SK-N-SH treated with all-trans-retinoic acid at 6 μM for 48 hours (cell line): Measurements from ENCODE around the gene ARL10.

Source experiments
- ATAC-seq: fragments of 200-7000 bp; cut with Tn5 transposase; 3 replicates; pipeline ENCODE4 v1.9.1; 2020; ENCODE audit warnings: mild to moderate bottlenecking, moderate library complexity
- ARNTL ChIP-seq: fragments of 450-650 bp; formaldehyde crosslinking; IDR thresholded peaks from 2 replicates; pipeline ENCODE4 v1.5.0; 2020; ENCODE audit warnings: low read depth, mild to moderate bottlenecking, moderate library complexity, borderline replicate concordance
- BACH2 ChIP-seq: fragments of 250-450 bp; sonication (Bioruptor Pico); IDR thresholded peaks from 2 replicates; pipeline ENCODE4 v1.9.0; 2021; ENCODE audit warnings: mild to moderate bottlenecking, borderline replicate concordance
- CSDC2 ChIP-seq: fragments of 250-450 bp; sonication (Bioruptor Pico); IDR thresholded peaks from 2 replicates; pipeline ENCODE4 v1.5.0; 2020; ENCODE audit warnings: mild to moderate bottlenecking, moderate library complexity
- ESRRG ChIP-seq: fragments of 250-450 bp; sonication (Bioruptor Pico); IDR thresholded peaks from 2 replicates; pipeline ENCODE4 v1.6.1; 2021; ENCODE audit warnings: mild to moderate bottlenecking
- GLIS3 ChIP-seq: fragments of 250-450 bp; sonication (Bioruptor Pico); IDR thresholded peaks from 2 replicates; pipeline ENCODE4 v1.5.0; 2020; ENCODE audit warnings: mild to moderate bottlenecking, moderate library complexity
- ISL1 ChIP-seq: fragments of 250-450 bp; sonication (Bioruptor Pico); IDR thresholded peaks from 2 replicates; pipeline ENCODE4 v2.1.2; 2022; ENCODE audit warnings: mild to moderate bottlenecking, moderate library complexity
- OSR1 ChIP-seq: fragments of 250-450 bp; sonication (Bioruptor Pico); IDR thresholded peaks from 2 replicates; pipeline ENCODE4 v1.8.0; 2022; ENCODE audit warnings: moderate library complexity, mild to moderate bottlenecking, inconsistent platforms
- PATZ1 ChIP-seq: fragments of 250-450 bp; sonication (Bioruptor Pico); IDR thresholded peaks from 2 replicates; pipeline ENCODE4 v1.8.0; 2020; ENCODE audit warnings: mild to moderate bottlenecking, moderate library complexity, borderline replicate concordance
- PPARA ChIP-seq: fragments of 250-450 bp; sonication (Bioruptor Pico); IDR thresholded peaks from 2 replicates; pipeline ENCODE4 v1.5.0; 2020; ENCODE audit warnings: mild to moderate bottlenecking, borderline replicate concordance
- RARB ChIP-seq: fragments of 250-450 bp; sonication (Bioruptor Pico); IDR thresholded peaks from 2 replicates; pipeline ENCODE4 v1.8.0; 2021; ENCODE audit warnings: mild to moderate bottlenecking, moderate library complexity
- TCF4 ChIP-seq: fragments of 250-450 bp; sonication (Bioruptor Pico); IDR thresholded peaks from 2 replicates; pipeline ENCODE4 v1.8.0; 2021; ENCODE audit warnings: mild to moderate bottlenecking, moderate library complexity, borderline replicate concordance
- TOX ChIP-seq: fragments of 250-450 bp; sonication (Bioruptor Pico); IDR thresholded peaks from 2 replicates; pipeline ENCODE4 v1.8.0; 2021; ENCODE audit warnings: mild to moderate bottlenecking, moderate library complexity, borderline replicate concordance
- ZFP30 ChIP-seq: fragments of 450-650 bp; formaldehyde crosslinking; IDR thresholded peaks from 2 replicates; pipeline ENCODE4 v1.5.0; 2022; ENCODE audit warnings: mild to moderate bottlenecking, moderate library complexity
- ZNF565 ChIP-seq: fragments of 450-650 bp; formaldehyde crosslinking; conservative IDR thresholded peaks from 2 replicates; pipeline ENCODE4 v1.5.0; 2020; ENCODE audit warnings: low read depth, mild to moderate bottlenecking, moderate library complexity
- ZNF70 ChIP-seq: fragments of 450-650 bp; formaldehyde crosslinking; IDR thresholded peaks from 2 replicates; pipeline ENCODE4 v1.5.0; 2020; ENCODE audit warnings: mild to moderate bottlenecking, moderate library complexity
- ZNF8 ChIP-seq: fragments of 450-650 bp; formaldehyde crosslinking; IDR thresholded peaks from 2 replicates; pipeline ENCODE4 v1.5.0; 2020; ENCODE audit warnings: mild to moderate bottlenecking, moderate library complexity
- TF ChIP-seq, protein P1 (sequence below): fragments of 250-450 bp; sonication (Bioruptor Pico); IDR thresholded peaks from 2 replicates; pipeline ENCODE4 v1.5.1; 2020; ENCODE audit warnings: low read depth, mild to moderate bottlenecking, moderate library complexity
- TF ChIP-seq, protein P2 (sequence below): fragments of 250-450 bp; sonication (Bioruptor Pico); IDR thresholded peaks from 2 replicates; pipeline ENCODE4 v1.8.0; 2021; ENCODE audit warnings: low read depth, mild to moderate bottlenecking, moderate library complexity, borderline replicate concordance
- TF ChIP-seq, protein P3 (sequence below): fragments of 250-450 bp; sonication (Bioruptor Pico); IDR thresholded peaks from 2 replicates; pipeline ENCODE4 v1.5.0; 2020; ENCODE audit warnings: mild to moderate bottlenecking, moderate library complexity
- TF ChIP-seq, protein P4 (sequence below): fragments of 250-450 bp; sonication (Bioruptor Pico); IDR thresholded peaks from 2 replicates; pipeline ENCODE4 v1.5.1; 2021; ENCODE audit warnings: mild to moderate bottlenecking, moderate library complexity

ARL10 gene

GRCh38 chr5:176420086-176420485 lies 54.8 kb downstream of the ARL10 start:
- ATAC-seq: no peak
- TF ChIP-seq TOX (no peak), ZNF8 (CRISPR knock-in tag) (no peak), GLIS3 (CRISPR knock-in tag) (no peak), ZNF565 (CRISPR knock-in tag) (no peak), ESRRG (CRISPR knock-in tag) (no peak), RARB (CRISPR knock-in tag) (no peak), ARNTL (CRISPR knock-in tag) (no peak), ZNF70 (CRISPR knock-in tag) (no peak), ISL1 (no peak), PATZ1 (CRISPR knock-in tag) (no peak), CSDC2 (CRISPR knock-in tag) (no peak), ZFP30 (CRISPR knock-in tag) (no peak), OSR1 (no peak)
- TF ChIP-seq, protein P1, sequence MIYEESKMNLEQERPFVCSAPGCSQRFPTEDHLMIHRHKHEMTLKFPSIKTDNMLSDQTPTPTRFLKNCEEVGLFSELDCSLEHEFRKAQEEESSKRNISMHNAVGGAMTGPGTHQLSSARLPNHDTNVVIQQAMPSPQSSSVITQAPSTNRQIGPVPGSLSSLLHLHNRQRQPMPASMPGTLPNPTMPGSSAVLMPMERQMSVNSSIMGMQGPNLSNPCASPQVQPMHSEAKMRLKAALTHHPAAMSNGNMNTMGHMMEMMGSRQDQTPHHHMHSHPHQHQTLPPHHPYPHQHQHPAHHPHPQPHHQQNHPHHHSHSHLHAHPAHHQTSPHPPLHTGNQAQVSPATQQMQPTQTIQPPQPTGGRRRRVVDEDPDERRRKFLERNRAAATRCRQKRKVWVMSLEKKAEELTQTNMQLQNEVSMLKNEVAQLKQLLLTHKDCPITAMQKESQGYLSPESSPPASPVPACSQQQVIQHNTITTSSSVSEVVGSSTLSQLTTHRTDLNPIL (CRISPR knock-in tag): no peak
- TF ChIP-seq, protein P2, sequence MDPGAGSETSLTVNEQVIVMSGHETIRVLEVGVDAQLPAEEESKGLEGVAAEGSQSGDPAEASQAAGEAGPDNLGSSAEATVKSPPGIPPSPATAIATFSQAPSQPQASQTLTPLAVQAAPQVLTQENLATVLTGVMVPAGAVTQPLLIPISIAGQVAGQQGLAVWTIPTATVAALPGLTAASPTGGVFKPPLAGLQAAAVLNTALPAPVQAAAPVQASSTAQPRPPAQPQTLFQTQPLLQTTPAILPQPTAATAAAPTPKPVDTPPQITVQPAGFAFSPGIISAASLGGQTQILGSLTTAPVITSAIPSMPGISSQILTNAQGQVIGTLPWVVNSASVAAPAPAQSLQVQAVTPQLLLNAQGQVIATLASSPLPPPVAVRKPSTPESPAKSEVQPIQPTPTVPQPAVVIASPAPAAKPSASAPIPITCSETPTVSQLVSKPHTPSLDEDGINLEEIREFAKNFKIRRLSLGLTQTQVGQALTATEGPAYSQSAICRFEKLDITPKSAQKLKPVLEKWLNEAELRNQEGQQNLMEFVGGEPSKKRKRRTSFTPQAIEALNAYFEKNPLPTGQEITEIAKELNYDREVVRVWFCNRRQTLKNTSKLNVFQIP (CRISPR knock-in tag): no peak

DNA sequence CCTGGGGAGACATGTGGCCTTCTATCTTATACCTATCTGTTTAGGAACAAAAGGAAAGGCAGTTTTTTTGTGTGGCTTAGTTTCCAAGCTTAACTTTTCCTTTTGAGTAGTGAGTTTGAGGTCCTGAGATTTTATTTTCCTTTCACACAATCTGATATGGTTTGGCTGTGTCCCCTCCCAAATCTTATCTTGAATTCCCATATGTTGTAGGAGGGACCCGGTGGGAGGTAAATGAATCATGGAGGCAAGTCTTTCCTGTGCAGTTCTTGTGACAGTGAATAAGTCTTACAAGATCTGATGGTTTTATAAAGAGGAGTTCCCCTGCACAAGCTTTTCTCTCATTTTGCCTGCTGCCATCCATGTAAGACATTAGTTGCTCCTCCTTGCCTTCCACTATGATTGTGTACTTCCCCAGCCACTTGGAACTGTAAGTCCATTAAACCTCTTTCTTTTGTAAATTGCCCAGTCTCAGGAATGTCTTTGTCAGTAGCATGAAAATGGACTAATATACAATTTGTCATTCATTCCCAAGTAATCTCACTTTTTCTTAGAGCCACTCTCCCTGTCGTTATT lies 55.8 kb downstream of the ARL10 start:
- ATAC-seq: no peak
- TF ChIP-seq TCF4 (no peak), ISL1 (no peak), OSR1 (no peak), ARNTL (CRISPR knock-in tag) (no peak), ZNF8 (CRISPR knock-in tag) (no peak)
- TF ChIP-seq, protein P3, sequence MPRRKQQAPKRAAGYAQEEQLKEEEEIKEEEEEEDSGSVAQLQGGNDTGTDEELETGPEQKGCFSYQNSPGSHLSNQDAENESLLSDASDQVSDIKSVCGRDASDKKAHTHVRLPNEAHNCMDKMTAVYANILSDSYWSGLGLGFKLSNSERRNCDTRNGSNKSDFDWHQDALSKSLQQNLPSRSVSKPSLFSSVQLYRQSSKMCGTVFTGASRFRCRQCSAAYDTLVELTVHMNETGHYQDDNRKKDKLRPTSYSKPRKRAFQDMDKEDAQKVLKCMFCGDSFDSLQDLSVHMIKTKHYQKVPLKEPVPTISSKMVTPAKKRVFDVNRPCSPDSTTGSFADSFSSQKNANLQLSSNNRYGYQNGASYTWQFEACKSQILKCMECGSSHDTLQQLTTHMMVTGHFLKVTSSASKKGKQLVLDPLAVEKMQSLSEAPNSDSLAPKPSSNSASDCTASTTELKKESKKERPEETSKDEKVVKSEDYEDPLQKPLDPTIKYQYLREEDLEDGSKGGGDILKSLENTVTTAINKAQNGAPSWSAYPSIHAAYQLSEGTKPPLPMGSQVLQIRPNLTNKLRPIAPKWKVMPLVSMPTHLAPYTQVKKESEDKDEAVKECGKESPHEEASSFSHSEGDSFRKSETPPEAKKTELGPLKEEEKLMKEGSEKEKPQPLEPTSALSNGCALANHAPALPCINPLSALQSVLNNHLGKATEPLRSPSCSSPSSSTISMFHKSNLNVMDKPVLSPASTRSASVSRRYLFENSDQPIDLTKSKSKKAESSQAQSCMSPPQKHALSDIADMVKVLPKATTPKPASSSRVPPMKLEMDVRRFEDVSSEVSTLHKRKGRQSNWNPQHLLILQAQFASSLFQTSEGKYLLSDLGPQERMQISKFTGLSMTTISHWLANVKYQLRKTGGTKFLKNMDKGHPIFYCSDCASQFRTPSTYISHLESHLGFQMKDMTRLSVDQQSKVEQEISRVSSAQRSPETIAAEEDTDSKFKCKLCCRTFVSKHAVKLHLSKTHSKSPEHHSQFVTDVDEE (CRISPR knock-in tag): no peak

GRCh38 chr5:176424181-176424580 lies 58.9 kb downstream of the ARL10 start:
- ATAC-seq: no peak
- TF ChIP-seq PPARA (CRISPR knock-in tag): no peak
- TF ChIP-seq RARB (CRISPR knock-in tag): no peak
- TF ChIP-seq, protein P3 (CRISPR knock-in tag): no peak
- TF ChIP-seq, protein P4, sequence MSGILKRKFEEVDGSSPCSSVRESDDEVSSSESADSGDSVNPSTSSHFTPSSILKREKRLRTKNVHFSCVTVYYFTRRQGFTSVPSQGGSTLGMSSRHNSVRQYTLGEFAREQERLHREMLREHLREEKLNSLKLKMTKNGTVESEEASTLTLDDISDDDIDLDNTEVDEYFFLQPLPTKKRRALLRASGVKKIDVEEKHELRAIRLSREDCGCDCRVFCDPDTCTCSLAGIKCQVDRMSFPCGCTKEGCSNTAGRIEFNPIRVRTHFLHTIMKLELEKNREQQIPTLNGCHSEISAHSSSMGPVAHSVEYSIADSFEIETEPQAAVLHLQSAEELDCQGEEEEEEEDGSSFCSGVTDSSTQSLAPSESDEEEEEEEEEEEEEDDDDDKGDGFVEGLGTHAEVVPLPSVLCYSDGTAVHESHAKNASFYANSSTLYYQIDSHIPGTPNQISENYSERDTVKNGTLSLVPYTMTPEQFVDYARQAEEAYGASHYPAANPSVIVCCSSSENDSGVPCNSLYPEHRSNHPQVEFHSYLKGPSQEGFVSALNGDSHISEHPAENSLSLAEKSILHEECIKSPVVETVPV: no peak
- TF ChIP-seq BACH2 (CRISPR knock-in tag): no peak
